HL-60 (cell line): Measurements from ENCODE around the gene EPSTI1.

ENCODE experiments used
- SPI1 ChIP-seq: IDR thresholded peaks from 2 replicates; pipeline ENCODE4 v1.6.1; 2012; ENCODE audit warnings: low read depth, mild to moderate bottlenecking, borderline replicate concordance
- TF ChIP-seq, protein P1 (sequence below): IDR thresholded peaks from one replicate; pipeline ENCODE4 v1.5.1; 2011; ENCODE audit warnings: low read length, control low read depth, inconsistent platforms; ENCODE audit not compliant: insufficient read depth

DNA sequence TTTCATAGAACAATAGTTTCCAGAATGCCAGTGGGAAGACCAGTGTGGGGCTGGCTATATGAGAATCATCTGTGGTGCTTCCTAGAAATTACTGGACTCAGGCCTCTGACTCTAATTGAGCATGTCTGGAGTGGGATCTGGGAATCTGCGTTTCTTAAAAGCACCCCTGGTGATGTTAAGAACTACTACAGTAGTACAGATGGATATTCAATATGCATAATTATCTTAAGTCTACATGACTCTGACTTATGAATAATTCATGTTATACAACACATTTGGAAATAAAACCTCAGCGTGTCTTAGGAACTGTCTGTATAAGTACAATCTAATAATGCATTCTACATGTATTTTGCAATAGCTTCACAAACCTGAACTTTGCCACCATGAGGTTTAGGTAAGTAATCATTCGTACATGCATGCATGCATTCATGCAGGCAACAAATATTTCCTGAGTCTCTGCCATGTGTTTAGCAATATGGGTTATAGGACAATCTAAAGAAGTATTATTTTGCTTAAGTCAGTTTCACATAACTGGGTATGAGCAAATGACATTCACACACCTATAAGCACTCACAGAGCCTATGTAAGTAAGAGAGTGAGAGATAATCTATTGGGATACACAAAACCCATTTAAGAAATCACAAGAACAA lies 62.0 kb downstream of the EPSTI1 start:
- TF ChIP-seq, protein P1, sequence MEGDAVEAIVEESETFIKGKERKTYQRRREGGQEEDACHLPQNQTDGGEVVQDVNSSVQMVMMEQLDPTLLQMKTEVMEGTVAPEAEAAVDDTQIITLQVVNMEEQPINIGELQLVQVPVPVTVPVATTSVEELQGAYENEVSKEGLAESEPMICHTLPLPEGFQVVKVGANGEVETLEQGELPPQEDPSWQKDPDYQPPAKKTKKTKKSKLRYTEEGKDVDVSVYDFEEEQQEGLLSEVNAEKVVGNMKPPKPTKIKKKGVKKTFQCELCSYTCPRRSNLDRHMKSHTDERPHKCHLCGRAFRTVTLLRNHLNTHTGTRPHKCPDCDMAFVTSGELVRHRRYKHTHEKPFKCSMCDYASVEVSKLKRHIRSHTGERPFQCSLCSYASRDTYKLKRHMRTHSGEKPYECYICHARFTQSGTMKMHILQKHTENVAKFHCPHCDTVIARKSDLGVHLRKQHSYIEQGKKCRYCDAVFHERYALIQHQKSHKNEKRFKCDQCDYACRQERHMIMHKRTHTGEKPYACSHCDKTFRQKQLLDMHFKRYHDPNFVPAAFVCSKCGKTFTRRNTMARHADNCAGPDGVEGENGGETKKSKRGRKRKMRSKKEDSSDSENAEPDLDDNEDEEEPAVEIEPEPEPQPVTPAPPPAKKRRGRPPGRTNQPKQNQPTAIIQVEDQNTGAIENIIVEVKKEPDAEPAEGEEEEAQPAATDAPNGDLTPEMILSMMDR = no peak
- no peak for TF ChIP-seq SPI1
